GM04503 (cell line): ENCODE data around the gene PLEKHG4B.
"Not testable (repeated sequence)": the region's sequence is repeated elsewhere in the genome, so short reads cannot be mapped to it uniquely, and the experiment has no call there.

Experiments
- DNase-seq: peaks from one replicate; pipeline ENCODE4 v3.0.0-alpha.2; 2012; ENCODE audit warnings: low read depth

The PLEKHG4B gene

GRCh38 chr5:200985-201384 is 109.0 kb downstream of the PLEKHG4B start:
- no peak for DNase-seq

DNA sequence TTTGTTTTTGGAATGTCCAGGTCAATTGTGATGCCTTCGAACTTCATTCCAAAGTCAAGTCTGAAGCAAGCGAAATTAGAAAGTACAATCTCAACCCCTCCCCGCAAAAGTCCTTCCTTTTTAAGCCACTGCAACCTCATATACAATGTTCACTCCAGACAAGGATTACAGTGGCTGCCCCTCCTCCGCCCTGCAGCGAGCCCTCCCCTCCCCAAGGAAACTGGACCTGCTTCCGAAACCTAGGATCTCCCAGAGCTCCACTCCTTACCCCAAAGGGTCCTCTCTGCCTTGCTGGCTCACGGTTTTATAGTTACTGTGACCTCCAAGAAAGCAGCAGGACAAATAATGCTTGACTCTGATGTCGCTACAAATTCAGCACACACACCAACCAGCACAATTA is 109.7 kb downstream of the PLEKHG4B start:
- no peak for DNase-seq

DNA sequence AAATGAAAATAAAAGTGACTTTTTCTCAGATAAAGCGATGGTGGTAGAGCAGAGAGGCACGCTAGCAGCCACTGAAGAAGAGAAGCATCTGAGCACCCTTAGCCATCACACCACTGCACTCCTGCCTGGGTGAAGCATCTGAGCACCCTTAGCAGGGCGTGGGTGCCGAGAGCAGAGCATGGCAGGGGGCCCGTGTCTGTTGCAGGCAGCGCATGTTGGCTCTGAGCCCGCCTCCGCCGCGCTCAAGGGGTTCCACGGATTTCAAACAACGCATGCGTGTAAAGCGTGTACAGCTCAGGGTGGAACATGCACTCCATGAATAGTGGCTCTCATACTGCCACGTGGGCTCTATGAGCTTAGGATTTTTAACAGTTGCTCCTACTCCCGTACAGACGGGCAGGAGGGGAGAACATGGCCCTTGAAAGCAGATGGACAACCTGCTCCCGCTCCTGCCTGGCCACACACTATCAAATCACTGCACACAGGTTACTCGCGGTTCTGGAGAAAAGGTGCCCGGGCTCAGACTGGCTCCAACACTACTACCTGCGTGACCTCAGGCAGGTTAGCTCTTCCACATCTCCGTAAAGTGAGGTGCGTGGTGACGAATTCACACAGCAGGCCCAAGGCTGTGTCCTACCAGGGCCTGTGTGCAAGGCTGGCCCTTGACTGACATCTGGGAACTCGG is 111.4 kb downstream of the PLEKHG4B start:
- DNase-seq: no peak

- DNase-seq: no peak
These were observed 112.0 kb downstream of the PLEKHG4B start for GRCh38 chr5:204001-204400.

- no peak for DNase-seq
These were observed 112.5 kb downstream of the PLEKHG4B start for GRCh38 chr5:204462-204861.

DNA sequence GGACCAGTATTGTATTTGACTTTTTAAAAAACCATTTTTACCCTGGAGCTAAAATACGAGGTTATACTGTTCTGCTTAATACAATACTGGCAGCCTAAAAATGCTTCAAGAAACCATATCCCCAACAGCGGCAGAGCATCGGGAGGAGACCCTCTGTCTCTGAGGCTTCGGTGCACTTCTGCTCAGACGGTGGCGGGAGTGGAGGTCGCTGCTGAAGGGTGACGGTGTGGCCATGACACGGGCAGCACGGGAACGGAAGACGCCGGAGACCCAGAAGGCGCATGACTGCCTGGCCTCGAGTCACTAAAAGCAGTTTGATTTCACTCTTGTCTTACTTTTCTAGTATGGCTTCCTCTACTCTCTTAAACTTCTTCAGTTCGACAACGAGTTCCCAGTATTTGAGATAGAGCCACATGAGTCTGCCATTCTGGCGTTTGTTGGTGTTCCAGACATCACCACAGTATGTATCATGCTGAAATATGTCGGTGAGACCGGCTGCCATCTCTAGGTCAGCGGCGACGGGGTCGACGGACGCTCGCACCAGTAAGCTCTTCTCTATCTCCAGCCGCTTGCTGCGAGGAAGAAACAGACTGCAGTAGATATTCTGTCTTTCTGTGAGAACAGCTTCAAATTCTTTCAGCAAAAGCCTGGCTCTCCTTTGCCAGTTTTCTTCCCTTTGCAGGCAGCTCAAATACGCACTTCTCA is 113.2 kb downstream of the PLEKHG4B start:
- DNase-seq: no peak

DNA sequence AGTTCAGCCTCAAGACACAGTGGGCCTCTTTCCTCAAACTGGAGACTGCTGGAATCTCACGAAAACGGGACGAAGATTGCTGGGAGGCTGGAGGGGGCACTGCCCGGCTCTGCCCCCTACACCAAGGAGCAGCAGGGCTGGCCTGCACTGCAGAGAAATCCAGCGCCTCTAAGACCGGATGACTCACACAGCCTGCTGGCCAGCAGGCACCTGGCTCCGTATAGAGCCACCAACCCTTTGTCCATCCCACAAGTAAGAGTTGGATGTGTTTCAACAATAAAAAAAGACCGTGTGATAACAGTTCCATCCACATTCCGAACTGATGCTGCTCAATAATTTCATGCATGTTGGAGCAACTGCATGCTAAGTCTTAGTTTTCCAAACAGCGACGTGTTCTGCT is 114.4 kb downstream of the PLEKHG4B start:
- DNase-seq: no peak

- no peak for DNase-seq
These were observed 115.1 kb downstream of the PLEKHG4B start for GRCh38 chr5:206927-207536.

- DNase-seq: no peak
These were observed 115.6 kb downstream of the PLEKHG4B start for GRCh38 chr5:207599-207998.

- no peak for DNase-seq
These were observed 116.6 kb downstream of the PLEKHG4B start for GRCh38 chr5:208449-209114.

- DNase-seq: no peak
These were observed 121.9 kb downstream of the PLEKHG4B start for GRCh38 chr5:213803-214395.

DNA sequence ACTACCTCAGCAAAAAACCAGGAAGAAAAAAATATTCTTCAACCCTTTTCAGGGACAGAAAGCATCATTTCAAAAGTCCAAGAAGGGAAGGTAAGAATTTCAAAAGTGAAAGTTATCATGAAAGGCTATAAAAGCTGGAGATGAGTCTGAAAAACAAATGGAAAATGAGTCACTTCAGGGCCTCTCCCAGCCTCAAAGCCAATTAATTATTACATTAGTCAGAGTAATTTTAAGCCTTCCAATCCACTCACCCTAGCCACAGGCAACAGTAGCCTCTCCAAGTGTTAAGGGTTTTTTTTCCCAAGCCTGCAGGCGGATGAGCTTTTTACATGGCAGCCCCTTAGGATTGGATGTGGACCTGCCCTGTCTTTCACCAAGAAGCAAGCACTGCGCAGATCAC is 123.3 kb downstream of the PLEKHG4B start:
- not testable (repeated sequence) for DNase-seq

- not testable (repeated sequence) for DNase-seq
These were observed 124.1 kb downstream of the PLEKHG4B start for GRCh38 chr5:216076-216475.

DNA sequence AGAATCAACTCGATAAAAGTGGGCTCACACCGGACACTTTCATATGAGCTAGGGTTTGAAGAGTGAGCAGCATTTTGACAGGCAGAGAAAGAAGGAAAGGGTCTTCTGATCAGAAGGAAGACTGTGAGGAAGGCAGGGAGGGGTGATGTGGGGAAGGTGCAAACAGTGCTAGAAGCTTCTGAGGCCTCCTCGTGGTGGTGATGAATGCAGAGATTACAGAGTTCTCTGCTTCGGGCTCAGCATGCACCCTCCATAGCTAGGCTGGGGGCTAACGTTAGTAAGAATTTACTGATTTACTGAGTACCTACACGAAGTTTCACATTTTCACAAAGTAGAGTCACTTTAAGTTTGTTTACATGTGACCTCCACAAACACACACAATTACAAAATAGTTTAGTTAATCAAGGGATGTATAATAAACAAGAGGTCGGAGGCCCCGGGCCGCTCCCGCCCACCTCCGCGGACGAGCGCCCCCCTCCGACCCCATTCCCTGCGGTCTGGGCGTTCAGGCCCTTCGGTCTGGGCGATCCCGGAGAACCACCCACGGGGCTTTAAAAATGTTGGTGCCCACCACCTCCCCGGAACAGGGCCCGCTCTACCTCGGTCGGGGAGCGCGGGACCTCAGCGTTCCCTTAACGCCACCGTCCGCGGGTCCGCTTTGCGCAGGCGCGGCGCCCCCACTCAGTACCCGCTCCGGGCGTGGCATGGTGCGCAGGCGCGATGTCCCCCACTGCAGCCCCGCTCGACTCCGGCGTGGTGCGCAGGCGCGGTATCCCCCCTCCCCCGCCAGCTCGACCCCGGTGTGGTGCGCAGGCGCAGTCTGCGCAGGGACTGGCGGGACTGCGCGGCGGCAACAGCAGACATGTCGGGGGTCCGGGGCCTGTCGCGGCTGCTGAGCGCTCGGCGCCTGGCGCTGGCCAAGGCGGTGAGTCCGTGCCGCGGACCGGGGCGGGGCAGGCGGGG is 125.8 kb downstream of the PLEKHG4B start, which contains the start of the genes CCDC127 and SDHA:
Gene CCDC127 (minus strand): TSS at position 660 of the 963 bp plus-strand sequence. CDS start 1,304 bp downstream, outside the sequence.
Gene SDHA (plus strand): TSS at position 827 of the 963 bp plus-strand sequence. CDS start 36 bp downstream, at position 863.
- peak; percentile 32 for DNase-seq

DNA sequence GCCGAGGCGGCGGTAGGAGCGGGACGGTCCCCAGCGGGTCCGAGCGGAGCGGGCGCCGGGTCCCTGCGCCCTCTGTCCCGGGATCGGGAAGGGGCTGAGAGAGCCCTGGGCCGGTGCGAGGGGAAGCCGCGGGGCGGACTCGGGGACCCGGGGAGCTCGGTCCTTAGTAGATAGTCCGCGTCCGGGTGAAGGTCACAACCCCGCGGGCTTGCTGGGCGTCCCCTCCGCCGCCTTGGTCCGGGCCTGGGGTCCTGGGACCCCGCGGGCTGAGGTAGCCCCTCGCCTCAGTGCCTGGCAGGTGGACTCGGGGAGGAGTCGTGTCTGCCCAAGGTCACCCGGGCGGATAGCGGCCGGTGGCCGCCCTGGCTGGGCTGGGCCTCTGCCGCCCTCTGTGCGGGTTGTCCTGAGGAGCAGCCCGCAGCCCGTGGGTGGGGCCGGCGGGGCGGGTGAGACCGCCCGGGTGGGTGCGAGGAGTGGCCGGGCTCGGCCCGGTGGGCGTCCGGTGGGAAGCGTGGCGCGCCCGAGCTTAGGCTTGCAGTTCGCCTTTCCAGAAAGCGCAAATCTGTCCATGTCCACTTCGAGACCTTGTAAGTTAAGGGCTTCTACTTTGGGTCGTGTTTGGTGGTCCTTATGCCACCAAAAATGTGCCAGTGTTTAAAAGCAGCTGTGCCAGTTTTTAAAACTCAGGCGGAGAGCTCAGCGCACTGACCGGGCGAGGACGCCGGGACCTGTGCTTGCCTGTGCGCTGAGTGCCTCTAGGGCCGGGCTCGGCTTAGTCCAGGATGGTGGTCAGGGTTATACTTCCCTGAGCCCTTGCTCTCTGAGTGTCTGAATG is 126.7 kb downstream of the PLEKHG4B start:
- no peak for DNase-seq

GRCh38 chr5:219460-219863 is 127.5 kb downstream of the PLEKHG4B start:
- DNase-seq: no peak

DNA sequence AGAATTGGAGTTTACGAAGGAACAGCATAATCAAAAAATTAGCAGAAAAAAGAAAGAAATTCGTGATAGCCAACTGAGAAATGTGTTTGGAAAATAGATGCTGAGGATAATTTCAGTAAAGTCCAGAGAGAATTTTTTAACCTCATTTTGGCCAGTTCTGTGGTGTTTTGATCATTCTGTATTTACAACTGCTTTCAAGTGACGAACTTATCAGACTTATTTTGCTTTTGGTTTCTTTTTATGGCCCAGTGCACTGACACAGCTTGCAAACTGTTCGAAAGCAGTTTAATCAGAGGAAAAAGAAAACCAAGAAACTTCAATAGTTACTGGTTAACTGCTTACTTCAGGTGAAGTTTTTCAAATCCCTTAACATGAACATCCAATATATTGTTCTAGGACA is 128.0 kb downstream of the PLEKHG4B start:
- no peak for DNase-seq

DNA sequence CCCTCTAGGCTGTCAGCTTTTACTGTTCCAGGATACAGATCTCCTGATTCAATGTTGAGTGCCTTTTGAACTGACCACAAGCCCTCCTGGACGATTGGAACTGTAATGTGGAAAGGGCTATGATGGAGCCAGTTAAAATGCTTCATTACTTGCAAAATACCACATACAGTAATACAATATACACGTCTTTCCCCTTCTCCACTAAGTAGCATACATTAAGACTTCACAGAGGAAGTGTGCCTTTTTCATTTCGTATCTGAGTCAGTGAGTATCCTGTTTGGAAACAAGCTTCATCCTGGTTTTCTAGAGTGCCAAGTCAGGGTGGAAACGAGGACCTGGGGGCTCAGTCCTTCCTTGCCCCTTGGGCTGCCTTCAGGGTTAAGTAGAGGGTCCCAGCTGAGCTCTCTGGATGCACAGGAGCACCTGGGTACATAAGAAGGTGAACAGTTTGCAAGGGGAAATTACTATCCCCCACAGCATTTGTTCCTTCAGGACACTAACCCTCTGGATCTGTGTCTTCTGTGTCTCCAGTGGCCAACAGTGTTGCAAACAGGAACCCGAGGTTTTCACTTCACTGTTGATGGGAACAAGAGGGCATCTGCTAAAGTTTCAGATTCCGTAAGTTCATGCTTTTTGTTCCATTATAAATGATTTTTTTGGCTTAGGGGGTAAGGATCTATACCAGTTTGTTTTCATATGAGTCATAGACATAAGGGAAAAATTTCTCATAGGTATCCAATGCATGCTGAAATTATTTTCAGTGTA is 131.2 kb downstream of the PLEKHG4B start:
- not testable (repeated sequence) for DNase-seq

GRCh38 chr5:223791-224190 is 131.8 kb downstream of the PLEKHG4B start:
- no peak for DNase-seq
